Prostate gland (tissue), 2 donors: ENCODE results near the gene ABCG5.

Source experiments
- CTCF ChIP-seq, 4 experiments: fragments of 200-600 bp in 2 of 4; fragments of 450-650 bp in 2 of 4; sonication (generic) in 2 of 4; IDR thresholded peaks; 1 replicate in 3 of 4; 2 replicates in 1 of 4; pipeline ENCODE4 v1.5.1; 2016 to 2019; ENCODE audit warnings: antibody characterized with exemption in 4 of 4, mild to moderate bottlenecking in 2 of 4, moderate library complexity in 2 of 4
- POLR2A ChIP-seq: fragments of 450-650 bp; IDR thresholded peaks from one replicate; pipeline ENCODE4 v1.6.1; 2016; ENCODE audit warnings: antibody characterized with exemption, mild to moderate bottlenecking
- POLR2AphosphoS5 ChIP-seq: sonication (generic); formaldehyde crosslinking; IDR thresholded peaks from one replicate; pipeline ENCODE4 v1.6.1; 2017; ENCODE audit warnings: antibody characterized with exemption

- TF ChIP-seq POLR2A (no peak), CTCF (IDR thresholded peaks at IDR 0.05) (no peak), POLR2AphosphoS5 (no peak)
These were observed 64.0 kb downstream of the ABCG5 start for GRCh38 chr2:43774617-43775016.
